ENCODE results near the gene NTNG1.

DNA sequence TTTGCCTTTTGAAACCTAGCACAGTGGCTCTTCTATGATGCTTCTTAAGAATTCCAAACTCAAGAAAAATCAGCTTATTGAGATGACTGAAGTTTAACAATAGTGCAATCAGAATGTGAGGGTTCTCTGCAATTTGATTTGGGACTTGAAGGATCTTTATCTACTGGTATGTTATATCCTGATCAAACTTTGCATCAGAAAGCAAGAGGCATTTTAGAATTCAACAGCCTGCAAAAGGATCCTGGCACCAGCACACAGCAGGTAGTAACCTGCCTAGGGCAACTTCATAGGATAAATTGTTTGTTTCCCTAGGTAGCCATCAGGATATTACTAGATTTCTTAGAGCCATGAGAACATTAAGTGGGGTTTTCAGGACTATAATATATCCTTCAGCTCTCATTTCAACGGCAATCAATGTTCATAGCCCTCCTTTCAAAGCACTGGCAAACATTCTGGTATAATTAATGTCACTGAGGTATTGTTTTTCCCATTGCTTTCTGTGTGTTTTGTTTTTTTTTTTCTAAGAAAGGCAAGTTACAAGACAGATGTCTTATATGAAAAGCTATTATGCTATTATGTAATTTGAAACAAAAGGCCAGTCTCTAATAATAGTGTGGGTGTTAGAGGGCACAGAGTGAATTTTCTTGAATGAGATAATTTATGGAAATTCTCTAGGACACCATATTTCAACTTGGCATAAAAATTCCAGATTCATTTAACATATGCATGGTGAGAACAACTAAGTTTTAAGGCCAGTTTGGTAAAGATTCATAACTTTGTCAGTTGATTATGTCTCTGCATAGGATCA, 34.5 kb downstream of the NTNG1 start:
- TF ChIP-seq, protein P1, sequence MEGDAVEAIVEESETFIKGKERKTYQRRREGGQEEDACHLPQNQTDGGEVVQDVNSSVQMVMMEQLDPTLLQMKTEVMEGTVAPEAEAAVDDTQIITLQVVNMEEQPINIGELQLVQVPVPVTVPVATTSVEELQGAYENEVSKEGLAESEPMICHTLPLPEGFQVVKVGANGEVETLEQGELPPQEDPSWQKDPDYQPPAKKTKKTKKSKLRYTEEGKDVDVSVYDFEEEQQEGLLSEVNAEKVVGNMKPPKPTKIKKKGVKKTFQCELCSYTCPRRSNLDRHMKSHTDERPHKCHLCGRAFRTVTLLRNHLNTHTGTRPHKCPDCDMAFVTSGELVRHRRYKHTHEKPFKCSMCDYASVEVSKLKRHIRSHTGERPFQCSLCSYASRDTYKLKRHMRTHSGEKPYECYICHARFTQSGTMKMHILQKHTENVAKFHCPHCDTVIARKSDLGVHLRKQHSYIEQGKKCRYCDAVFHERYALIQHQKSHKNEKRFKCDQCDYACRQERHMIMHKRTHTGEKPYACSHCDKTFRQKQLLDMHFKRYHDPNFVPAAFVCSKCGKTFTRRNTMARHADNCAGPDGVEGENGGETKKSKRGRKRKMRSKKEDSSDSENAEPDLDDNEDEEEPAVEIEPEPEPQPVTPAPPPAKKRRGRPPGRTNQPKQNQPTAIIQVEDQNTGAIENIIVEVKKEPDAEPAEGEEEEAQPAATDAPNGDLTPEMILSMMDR (IDR thresholded peaks at IDR 0.05; ENCODE audit: insufficient read depth, low read depth, low read length) = no peak
- no peak for TF ChIP-seq EZH2 (IDR thresholded peaks at IDR 0.05; ENCODE audit: insufficient read depth, low read length)
